ENCODE results near the gene YBEY.

YBEY gene

GRCh38 chr21:46311568-46311967 lies 25.4 kb downstream of the YBEY start:
- H3K4me1 ChIP-seq (ENCODE audit: control insufficient read depth, low read depth, low read length): no peaks in the 10 kb centered on the region
- H3K27me3 ChIP-seq (ENCODE audit: control insufficient read depth, insufficient read depth, low read length): no peaks in the 10 kb centered on the region
- peaks cover 33% of the 10 kb centered on the region for H3K36me3 ChIP-seq (ENCODE audit: control insufficient read depth, low read depth, low read length)
- no peak overlapping the region for H3K9ac ChIP-seq (ENCODE audit: low read length)
- no peaks in the 10 kb centered on the region for H3K9me3 ChIP-seq (ENCODE audit: control insufficient read depth, low read depth, low read length)
- H3K27ac ChIP-seq (ENCODE audit: low read length): no peak overlapping the region
- no peak overlapping the region for H3K4me3 ChIP-seq (ENCODE audit: low read length)

GRCh38 chr21:46312949-46313348 lies 26.8 kb downstream of the YBEY start:
- no peaks in the 10 kb centered on the region for H3K27me3 ChIP-seq (ENCODE audit: control insufficient read depth, insufficient read depth, low read length)
- peaks cover 27% of the 10 kb centered on the region for H3K36me3 ChIP-seq (ENCODE audit: control insufficient read depth, low read depth, low read length)
- no peak overlapping the region for H3K27ac ChIP-seq (ENCODE audit: low read length)

GRCh38 chr21:46314441-46315020 lies 28.4 kb downstream of the YBEY start:
- no peaks in the 10 kb centered on the region for H3K27me3 ChIP-seq (ENCODE audit: control insufficient read depth, insufficient read depth, low read length)
- H3K4me3 ChIP-seq (ENCODE audit: low read length): no peak overlapping the region
- H3K9ac ChIP-seq (ENCODE audit: low read length): no peak overlapping the region
- peaks cover 15% of the 10 kb centered on the region for H3K36me3 ChIP-seq (ENCODE audit: control insufficient read depth, low read depth, low read length)
- H3K27ac ChIP-seq (ENCODE audit: low read length): no peak overlapping the region
- H3K4me1 ChIP-seq (ENCODE audit: control insufficient read depth, low read depth, low read length): peaks cover 3% of the 10 kb centered on the region
- H3K9me3 ChIP-seq (ENCODE audit: control insufficient read depth, low read depth, low read length): no peaks in the 10 kb centered on the region

More at GRCh38 chr21:46312949-46313348, 26.8 kb downstream of the YBEY start:
- H3K9ac ChIP-seq (ENCODE audit: low read length): no peak overlapping the region
- no peaks in the 10 kb centered on the region for H3K9me3 ChIP-seq (ENCODE audit: control insufficient read depth, low read depth, low read length)
- no peak overlapping the region for H3K4me3 ChIP-seq (ENCODE audit: low read length)
- H3K4me1 ChIP-seq (ENCODE audit: control insufficient read depth, low read depth, low read length): no peaks in the 10 kb centered on the region

GRCh38 chr21:46316708-46317324 lies 30.7 kb downstream of the YBEY start:
- H3K36me3 ChIP-seq (ENCODE audit: control insufficient read depth, low read depth, low read length): peaks cover 15% of the 10 kb centered on the region
- no peak overlapping the region for H3K9ac ChIP-seq (ENCODE audit: low read length)
- peaks cover 10% of the 10 kb centered on the region for H3K4me1 ChIP-seq (ENCODE audit: control insufficient read depth, low read depth, low read length)
- H3K4me3 ChIP-seq (ENCODE audit: low read length): no peak overlapping the region
- no peaks in the 10 kb centered on the region for H3K9me3 ChIP-seq (ENCODE audit: control insufficient read depth, low read depth, low read length)
- H3K27ac ChIP-seq (ENCODE audit: low read length): no peak overlapping the region
- H3K27me3 ChIP-seq (ENCODE audit: control insufficient read depth, insufficient read depth, low read length): no peaks in the 10 kb centered on the region

GRCh38 chr21:46317710-46318463 lies 31.7 kb downstream of the YBEY start:
- no peak overlapping the region for H3K4me3 ChIP-seq (ENCODE audit: low read length)
- H3K36me3 ChIP-seq (ENCODE audit: control insufficient read depth, low read depth, low read length): peaks cover 11% of the 10 kb centered on the region

GRCh38 chr21:46318464-46318845 lies 32.3 kb downstream of the YBEY start:
- H3K27ac ChIP-seq (ENCODE audit: low read length): no peak overlapping the region
- H3K36me3 ChIP-seq (ENCODE audit: control insufficient read depth, low read depth, low read length): peaks cover 5% of the 10 kb centered on the region
- no peaks in the 10 kb centered on the region for H3K27me3 ChIP-seq (ENCODE audit: control insufficient read depth, insufficient read depth, low read length)
- H3K9me3 ChIP-seq (ENCODE audit: control insufficient read depth, low read depth, low read length): no peaks in the 10 kb centered on the region
- no peak overlapping the region for H3K9ac ChIP-seq (ENCODE audit: low read length)
- H3K4me1 ChIP-seq (ENCODE audit: control insufficient read depth, low read depth, low read length): peaks cover 18% of the 10 kb centered on the region
- no peak overlapping the region for H3K4me3 ChIP-seq (ENCODE audit: low read length)

More at GRCh38 chr21:46317710-46318463, 31.7 kb downstream of the YBEY start:
- Histone ChIP-seq H3K4me1 (ENCODE audit: control insufficient read depth, low read depth, low read length) (peaks cover 18% of the 10 kb centered on the region), H3K27me3 (ENCODE audit: control insufficient read depth, insufficient read depth, low read length) (no peaks in the 10 kb centered on the region), H3K9ac (ENCODE audit: low read length) (no peak overlapping the region), H3K9me3 (ENCODE audit: control insufficient read depth, low read depth, low read length) (no peaks in the 10 kb centered on the region), H3K27ac (ENCODE audit: low read length) (no peak overlapping the region)

GRCh38 chr21:46319186-46319585 lies 33.0 kb downstream of the YBEY start:
- Histone ChIP-seq H3K36me3 (ENCODE audit: control insufficient read depth, low read depth, low read length) (peaks cover 4% of the 10 kb centered on the region), H3K9me3 (ENCODE audit: control insufficient read depth, low read depth, low read length) (no peaks in the 10 kb centered on the region), H3K9ac (ENCODE audit: low read length) (no peak overlapping the region), H3K27me3 (ENCODE audit: control insufficient read depth, insufficient read depth, low read length) (no peaks in the 10 kb centered on the region), H3K4me3 (ENCODE audit: low read length) (no peak overlapping the region), H3K4me1 (ENCODE audit: control insufficient read depth, low read depth, low read length) (peaks cover 18% of the 10 kb centered on the region), H3K27ac (ENCODE audit: low read length) (no peak overlapping the region)

- H3K36me3 ChIP-seq (ENCODE audit: control insufficient read depth, low read depth, low read length): peaks cover 4% of the 10 kb centered on the region
- H3K9ac ChIP-seq (ENCODE audit: low read length): no peak overlapping the region
These were observed 34.2 kb downstream of the YBEY start for GRCh38 chr21:46320331-46320801.

GRCh38 chr21:46322351-46323226 lies 36.4 kb downstream of the YBEY start:
- H3K36me3 ChIP-seq (ENCODE audit: control insufficient read depth, low read depth, low read length): peaks cover 7% of the 10 kb centered on the region
- H3K4me3 ChIP-seq (ENCODE audit: low read length): peak overlapping the region; percentile 91
- H3K9ac ChIP-seq (ENCODE audit: low read length): peak overlapping the region; percentile 98
- H3K27ac ChIP-seq (ENCODE audit: low read length): peak overlapping the region; percentile 87
- peaks cover 25% of the 10 kb centered on the region for H3K4me1 ChIP-seq (ENCODE audit: control insufficient read depth, low read depth, low read length)
- no peaks in the 10 kb centered on the region for H3K9me3 ChIP-seq (ENCODE audit: control insufficient read depth, low read depth, low read length)
- H3K27me3 ChIP-seq (ENCODE audit: control insufficient read depth, insufficient read depth, low read length): no peaks in the 10 kb centered on the region

More at GRCh38 chr21:46320331-46320801, 34.2 kb downstream of the YBEY start:
- Histone ChIP-seq H3K4me1 (ENCODE audit: control insufficient read depth, low read depth, low read length) (peaks cover 19% of the 10 kb centered on the region), H3K27ac (ENCODE audit: low read length) (no peak overlapping the region), H3K27me3 (ENCODE audit: control insufficient read depth, insufficient read depth, low read length) (no peaks in the 10 kb centered on the region), H3K4me3 (ENCODE audit: low read length) (no peak overlapping the region), H3K9me3 (ENCODE audit: control insufficient read depth, low read depth, low read length) (no peaks in the 10 kb centered on the region)

- Histone ChIP-seq H3K9me3 (ENCODE audit: control insufficient read depth, low read depth, low read length) (no peaks in the 10 kb centered on the region), H3K9ac (ENCODE audit: low read length) (peak overlapping the region; percentile 98), H3K36me3 (ENCODE audit: control insufficient read depth, low read depth, low read length) (peaks cover 8% of the 10 kb centered on the region), H3K27ac (ENCODE audit: low read length) (peak overlapping the region; percentile 87), H3K27me3 (ENCODE audit: control insufficient read depth, insufficient read depth, low read length) (no peaks in the 10 kb centered on the region), H3K4me1 (ENCODE audit: control insufficient read depth, low read depth, low read length) (peaks cover 25% of the 10 kb centered on the region), H3K4me3 (ENCODE audit: low read length) (peak overlapping the region; percentile 91)
These were observed 37.1 kb downstream of the YBEY start for GRCh38 chr21:46323227-46323709.

All from iPS-18a (cell line).